ENCODE measurements around the gene TMEM59L. TPM values are rescaled to one million over a fixed set of nuclear protein-coding genes. Genes with fewer than 3 reads are reported as not detected.

The TMEM59L gene
- total and polyA plus RNA-seq, 2 of the 13 experiments (the other 11 are each of a cell fraction or from before 2014, with no cell fraction given), result 0.97 to 5.5 TPM

- TF ChIP-seq ZXDC (CRISPR knock-in tag; IDR thresholded peaks at IDR 0.05) (no peak), ZNF207 (IDR thresholded peaks at IDR 0.05; ENCODE audit: borderline replicate concordance) (no peak), ZMYM3 (CRISPR knock-in tag; IDR thresholded peaks at IDR 0.05) (peak; percentile 83), ZNF275 (CRISPR knock-in tag; IDR thresholded peaks at IDR 0.05; ENCODE audit: borderline replicate concordance) (no peak), SMC3 (IDR thresholded peaks at IDR 0.05; ENCODE audit: low read length) (no peak), ZFP36L1 (CRISPR knock-in tag; IDR thresholded peaks at IDR 0.05) (no peak), PITX1 (CRISPR knock-in tag; IDR thresholded peaks at IDR 0.05) (no peak), GATAD2A (CRISPR knock-in tag; IDR thresholded peaks at IDR 0.05) (no peak), CENPX (CRISPR knock-in tag; IDR thresholded peaks at IDR 0.05) (no peak), ZNF770 (CRISPR knock-in tag; IDR thresholded peaks at IDR 0.05) (0 out of 2 replicates have a peak, but pooled peaks have one; percentile 21), AHR (CRISPR knock-in tag; IDR thresholded peaks at IDR 0.05) (no peak), ZSCAN20 (CRISPR knock-in tag; IDR thresholded peaks at IDR 0.05; ENCODE audit: borderline replicate concordance) (no peak), ZSCAN25 (CRISPR knock-in tag; IDR thresholded peaks at IDR 0.05) (no peak), NKX3-1 (CRISPR knock-in tag; IDR thresholded peaks at IDR 0.05) (no peak), ZBTB33 (CRISPR knock-in tag; IDR thresholded peaks at IDR 0.05) (no peak), RCOR2 (CRISPR knock-in tag; IDR thresholded peaks at IDR 0.05) (0 out of 2 replicates have a peak, but pooled peaks have one; percentile 8), ZBTB7B (CRISPR knock-in tag; IDR thresholded peaks at IDR 0.05) (no peak), ZBTB49 (CRISPR knock-in tag; IDR thresholded peaks at IDR 0.05; ENCODE audit: borderline replicate concordance) (no peak)
Observed at GRCh38 chr19:18608805-18609716, 3.6 kb upstream of the TMEM59L start (continued).
